Motor neuron (in vitro differentiated cells): Measurements from ENCODE around the gene SLCO2B1. TPM values are rescaled to one million over a fixed set of nuclear protein-coding genes. Genes with fewer than 3 reads are reported as not detected.

Experiments used
- ATAC-seq, 8 experiments: fragments of 200-7000 bp; cut with Tn5 transposase; replicated peaks in 6 of 8; 2 replicates each; pipeline ENCODE4 v1.8.0; 2021; ENCODE audit warnings: mild to moderate bottlenecking in 8 of 8, moderate library complexity in 8 of 8
- H3K27ac ChIP-seq, 2 donors: fragments of 250-450 bp; sonication (Bioruptor Pico); 2 replicates each; pipeline ENCODE4 v1.9.0; 2021; ENCODE audit warnings: antibody characterized with exemption in 2 of 2, mild to moderate bottlenecking in 2 of 2, moderate library complexity in 1 of 2
- H3K4me1 ChIP-seq, 2 donors: fragments of 250-450 bp; sonication (Bioruptor Pico); replicated peaks in 1 of 2; 2 replicates each; pipeline ENCODE4 v1.6.1; 2021; ENCODE audit warnings: antibody characterized with exemption in 2 of 2, mild to moderate bottlenecking in 2 of 2, moderate library complexity in 1 of 2
- H3K4me3 ChIP-seq, 5 donors: fragments of 250-450 bp; sonication (Bioruptor Pico); 2 replicates each; pipeline ENCODE4 v1.9.0; 2021; ENCODE audit warnings: antibody characterized with exemption in 5 of 5, mild to moderate bottlenecking in 5 of 5, moderate library complexity in 4 of 5
- WGBS, 10 experiments: fragments of 450-650 bp; shearing (Covaris generic); methylation state at CpG; one replicate each; pipeline ENCODE4 v1.0.0; 2022; 5-methylcytosine and 5-hydroxymethylcytosine counted together
- in situ Hi-C, 9 experiments: fragments of 400-800 bp; cut with MboI; loops; one replicate each; pipeline ENCODE4 v1.15.0; 2021; ENCODE audit warnings: low sequenced_read_pairs in 9 of 9, low pct_unique_long_range_greater_than_20kb in 2 of 9; ENCODE audit not compliant: unreplicated experiment in 9 of 9
- total RNA-seq, 8 experiments: library from RNA; unstranded; fragments of 300-600 nt; gene quantifications; 2 replicates each; pipeline versions ENCODE4 v1.2.3 to v1.2.4, GENCODE V29; 2022

Gene SLCO2B1
- total RNA-seq, 8 experiments from 2014 or later: 0.16 to 8.9 (median 0.59) TPM

- Histone ChIP-seq H3K27ac (no peak overlapping the region), H3K4me1 (peaks cover 9 to 12% of the 10 kb centered on the region in 2 donors), H3K4me3 (no peak overlapping the region)
- WGBS, 10 experiments: 78 to 88% (median 80%) methylated on average over 2 to 4 of the region's 16 CpGs; no CpG with 5 or more reads in 7 of the 10 experiments
- no peak for ATAC-seq
- in situ Hi-C loops: loop anchor here (10.0 to 25.0 kb wide), 5 partner anchors 98 to 306 kb away; partner anchors contain the start of genes SPCS2 (in 2 of the 9) and XRRA1 (in 2 of the 9)
Observed at GRCh38 chr11:75242722-75243600, 92.1 kb downstream of the SLCO2B1 start.

GRCh38 chr11:75244052-75244814 lies 93.3 kb downstream of the SLCO2B1 start:
- H3K4me1 ChIP-seq: peaks cover 9 to 16% of the 10 kb centered on the region in 2 donors
- no peak overlapping the region for H3K4me3 ChIP-seq
- in situ Hi-C loops: loop anchor here (10.0 to 25.0 kb wide), 5 partner anchors 99 to 307 kb away; partner anchors contain the start of genes SPCS2 (in 2 of the 9) and XRRA1 (in 2 of the 9)
- ATAC-seq: no peak
- no peak overlapping the region for H3K27ac ChIP-seq
- 39 to 100% (median 80%) methylated on average over 1 to 8 of the region's 10 CpGs; no CpG with 5 or more reads in 1 of the 10 experiments for WGBS, 10 experiments

- ATAC-seq: no peak
- in situ Hi-C loops: loop anchor here (10.0 to 25.0 kb wide), 5 partner anchors 101 to 308 kb away; partner anchors contain the start of genes SPCS2 (in 2 of the 9) and XRRA1 (in 2 of the 9)
- H3K4me1 ChIP-seq: peaks cover 9 to 12% of the 10 kb centered on the region in 2 donors
- no peak overlapping the region for H3K27ac ChIP-seq
- 60 to 100% (median 74%) methylated on average over 1 to 3 of the region's 5 CpGs; no CpG with 5 or more reads in 5 of the 10 experiments for WGBS, 10 experiments
- H3K4me3 ChIP-seq: no peak overlapping the region
Observed at GRCh38 chr11:75245356-75246005, 94.6 kb downstream of the SLCO2B1 start.

- WGBS, 10 experiments: 10 to 67% (median 29%) methylated on average over 1 to 3 of the region's 7 CpGs; no CpG with 5 or more reads in 3 of the 10 experiments
- Histone ChIP-seq H3K27ac (no peak overlapping the region), H3K4me3 (no peak overlapping the region), H3K4me1 (peaks cover 9 to 12% of the 10 kb centered on the region in 2 donors)
- in situ Hi-C loops: loop anchor here (10.0 to 25.0 kb wide), 5 partner anchors 101 to 309 kb away; partner anchors contain the start of genes SPCS2 (in 2 of the 9) and XRRA1 (in 2 of the 9)
- peak in 2 of 8 experiments; percentile 19 to 21 for ATAC-seq
Observed at GRCh38 chr11:75246006-75246670, 95.2 kb downstream of the SLCO2B1 start.

GRCh38 chr11:75246671-75247350 lies 95.9 kb downstream of the SLCO2B1 start:
- 50 to 100% (median 74%) methylated on average over 1 to 4 of the region's 11 CpGs; no CpG with 5 or more reads in 6 of the 10 experiments for whole genome bisulfite sequencing, 10 experiments
- peak in 2 of 8 experiments; percentile 1 to 22 for ATAC-seq
- in situ Hi-C loops: loop anchor here (10.0 to 25.0 kb wide), 5 partner anchors 102 to 310 kb away; partner anchors contain the start of genes SPCS2 (in 2 of the 9) and XRRA1 (in 2 of the 9)
- Histone ChIP-seq H3K27ac (no peak overlapping the region), H3K4me3 (no peak overlapping the region), H3K4me1 (peaks cover 9 to 12% of the 10 kb centered on the region in 2 donors)

DNA sequence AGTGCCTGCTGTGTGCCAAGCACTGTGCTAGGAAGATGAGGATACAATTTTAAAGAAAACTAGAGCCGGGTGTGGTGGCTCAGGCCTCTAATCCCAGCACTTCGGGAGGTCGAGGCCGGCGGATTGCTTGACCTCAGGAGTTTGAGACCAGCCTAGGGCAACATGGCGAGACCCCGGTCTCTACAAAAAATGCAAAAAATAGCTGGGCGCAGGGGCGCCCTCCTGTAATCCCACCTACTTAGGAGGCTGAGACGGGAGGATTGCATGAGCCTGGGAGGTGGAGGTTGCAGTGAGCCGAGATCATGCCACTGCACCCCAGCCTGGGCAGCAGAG lies 98.0 kb downstream of the SLCO2B1 start:
- Histone ChIP-seq H3K4me1 (peaks cover 9 to 12% of the 10 kb centered on the region in 2 donors), H3K4me3 (no peak overlapping the region), H3K27ac (no peak overlapping the region)
- peak in 2 of 8 experiments; percentile 2 to 5 for ATAC-seq
- 20 to 68% (median 32%) methylated on average over 1 to 10 of the region's 11 CpGs for WGBS, 10 experiments
- in situ Hi-C loops: loop anchor here (10.0 to 25.0 kb wide), 5 partner anchors 104 to 312 kb away; partner anchors contain the start of genes SPCS2 (in 2 of the 9) and XRRA1 (in 2 of the 9)

GRCh38 chr11:75249704-75250103 lies 98.8 kb downstream of the SLCO2B1 start:
- peaks cover 9 to 12% of the 10 kb centered on the region in 2 donors for H3K4me1 ChIP-seq
- H3K4me3 ChIP-seq: no peak overlapping the region
- H3K27ac ChIP-seq: no peak overlapping the region
- ATAC-seq: no peak
- 60 to 83% methylated on average over 1 of the region's 3 CpGs; no CpG with 5 or more reads in 8 of the 10 experiments for WGBS, 10 experiments
- in situ Hi-C loops: loop anchor here (10.0 to 25.0 kb wide), 6 partner anchors 105 to 315 kb away; partner anchors contain the start of genes SPCS2 (in 2 of the 9) and XRRA1 (in 2 of the 9)

- no peak overlapping the region for H3K4me3 ChIP-seq
- no peak overlapping the region for H3K27ac ChIP-seq
- no peak for ATAC-seq
- no peaks in the 10 kb centered on the region for H3K4me1 ChIP-seq
- in situ Hi-C loops: loop anchor here in 1 of 9 experiments (10.0 kb wide), 1 partner anchor 320 kb away; no protein-coding TSS in a partner anchor
Observed at GRCh38 chr11:75254326-75254725, 103.4 kb downstream of the SLCO2B1 start.

Other genes with a start within 250 kb of the SLCO2B1 start
- gene XRRA1, start 202.0 kb upstream of the SLCO2B1 start, total RNA-seq: 10 to 100 TPM in 7 of 8 experiments, 1 to 10 TPM in 1; 9.7 to 43.9 (median 16.8) TPM
- gene SPCS2, start 201.8 kb upstream of the SLCO2B1 start, total RNA-seq: 10 to 100 TPM; 30.3 to 80.1 (median 44.5) TPM
- gene NEU3, start 162.2 kb upstream of the SLCO2B1 start, total RNA-seq: 10 to 100 TPM in 5 of 8 experiments, 1 to 10 TPM in 3; 8.5 to 15.9 (median 10.7) TPM
- gene OR2AT4, start 54.2 kb upstream of the SLCO2B1 start, total RNA-seq: 1 to 10 TPM in 1 of 8 experiments, under 1 TPM in 7; under 0.01 to 1.4 (median 0.10) TPM
- gene TPBGL, start 89.7 kb downstream of the SLCO2B1 start, total RNA-seq: under 1 TPM; 0.17 to 0.81 (median 0.30) TPM
- gene ARRB1, start 200.6 kb downstream of the SLCO2B1 start, total RNA-seq: 10 to 100 TPM in 5 of 8 experiments, 1 to 10 TPM in 3; 5.6 to 20.3 (median 14.0) TPM
- gene RPS3, start 248.4 kb downstream of the SLCO2B1 start, total RNA-seq: 1,000 to 10,000 TPM; 1,093 to 3,288 (median 2,247) TPM